ENCODE data around the gene CAV2.

The CAV2 gene

GRCh38 chr7:116547347-116547746 is 47.8 kb downstream of the CAV2 start:
- DNase-seq (ENCODE audit: low spot score), result peak; percentile 83

- no peak for DNase-seq (ENCODE audit: low spot score)
Measured at GRCh38 chr7:116548506-116548905, 49.0 kb downstream of the CAV2 start.

- no peak for DNase-seq (ENCODE audit: low spot score)
Measured at GRCh38 chr7:116549370-116549769, 49.8 kb downstream of the CAV2 start.

GRCh38 chr7:116551692-116552091 is 52.2 kb downstream of the CAV2 start:
- no peak for DNase-seq (ENCODE audit: low spot score)

GRCh38 chr7:116552602-116553001 is 53.1 kb downstream of the CAV2 start:
- DNase-seq (ENCODE audit: low spot score), result no peak

- no peak for DNase-seq (ENCODE audit: low spot score)
Measured at GRCh38 chr7:116553168-116553964, 53.8 kb downstream of the CAV2 start.

GRCh38 chr7:116554436-116554835 is 54.9 kb downstream of the CAV2 start:
- DNase-seq (ENCODE audit: low spot score), result no peak

- DNase-seq (ENCODE audit: low spot score), result no peak
Measured at GRCh38 chr7:116554911-116555310, 55.4 kb downstream of the CAV2 start.

GRCh38 chr7:116557066-116557585 is 57.6 kb downstream of the CAV2 start:
- DNase-seq (ENCODE audit: low spot score), result no peak

- DNase-seq (ENCODE audit: low spot score), result no peak
Measured at GRCh38 chr7:116557901-116558300, 58.4 kb downstream of the CAV2 start.
